ENCODE measurements around the gene SNRNP27.

SNRNP27 gene

DNA sequence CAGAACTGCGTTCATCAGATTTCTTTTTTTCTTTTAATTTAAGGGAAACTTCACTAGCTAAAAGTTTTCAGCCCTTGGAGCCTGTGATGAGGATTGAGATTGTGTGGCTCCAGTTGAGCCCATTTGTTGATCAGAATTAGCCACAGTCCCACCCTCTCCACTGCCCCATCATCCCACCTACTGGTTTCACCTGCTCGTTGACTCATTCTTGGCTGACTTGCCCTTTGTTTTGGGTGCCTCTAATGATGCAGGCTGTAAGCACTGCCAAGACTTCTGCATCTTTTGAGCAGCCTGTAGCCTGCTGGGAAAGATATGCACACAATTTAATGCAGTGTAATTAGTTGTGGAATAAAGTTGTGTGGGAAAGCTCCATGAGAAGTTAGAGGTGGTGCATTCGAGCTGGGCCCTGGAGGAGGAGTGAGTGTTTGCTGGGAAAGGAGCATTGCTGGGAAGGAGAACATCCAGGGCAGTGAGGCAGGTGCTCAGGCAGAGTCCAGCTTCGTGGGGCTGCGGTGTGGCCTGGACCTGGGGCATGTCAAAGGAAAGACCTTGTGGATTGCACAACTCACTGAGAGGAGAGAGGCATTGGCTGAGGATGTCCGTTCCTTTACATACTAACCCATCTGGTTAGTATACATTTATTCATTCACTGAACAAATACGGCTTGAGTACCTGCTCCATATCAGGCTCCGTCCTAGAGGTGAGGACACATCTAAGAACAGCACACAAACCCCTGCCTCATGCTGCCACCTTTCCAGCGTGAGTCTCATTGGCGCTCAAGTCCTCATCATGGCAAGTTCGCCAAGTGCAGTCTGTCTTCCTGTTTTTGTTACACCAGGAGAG, 49.5 kb downstream of the SNRNP27 start:
- no peak for DNase-seq (ENCODE audit: low read depth)
- H3K4me3 ChIP-seq (ENCODE audit: low read depth, low read length), result no peak overlapping the region
- TF ChIP-seq, protein P1, sequence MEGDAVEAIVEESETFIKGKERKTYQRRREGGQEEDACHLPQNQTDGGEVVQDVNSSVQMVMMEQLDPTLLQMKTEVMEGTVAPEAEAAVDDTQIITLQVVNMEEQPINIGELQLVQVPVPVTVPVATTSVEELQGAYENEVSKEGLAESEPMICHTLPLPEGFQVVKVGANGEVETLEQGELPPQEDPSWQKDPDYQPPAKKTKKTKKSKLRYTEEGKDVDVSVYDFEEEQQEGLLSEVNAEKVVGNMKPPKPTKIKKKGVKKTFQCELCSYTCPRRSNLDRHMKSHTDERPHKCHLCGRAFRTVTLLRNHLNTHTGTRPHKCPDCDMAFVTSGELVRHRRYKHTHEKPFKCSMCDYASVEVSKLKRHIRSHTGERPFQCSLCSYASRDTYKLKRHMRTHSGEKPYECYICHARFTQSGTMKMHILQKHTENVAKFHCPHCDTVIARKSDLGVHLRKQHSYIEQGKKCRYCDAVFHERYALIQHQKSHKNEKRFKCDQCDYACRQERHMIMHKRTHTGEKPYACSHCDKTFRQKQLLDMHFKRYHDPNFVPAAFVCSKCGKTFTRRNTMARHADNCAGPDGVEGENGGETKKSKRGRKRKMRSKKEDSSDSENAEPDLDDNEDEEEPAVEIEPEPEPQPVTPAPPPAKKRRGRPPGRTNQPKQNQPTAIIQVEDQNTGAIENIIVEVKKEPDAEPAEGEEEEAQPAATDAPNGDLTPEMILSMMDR (conservative IDR thresholded peaks at IDR 0.05; ENCODE audit: low read depth, low read length), result no peak

DNA sequence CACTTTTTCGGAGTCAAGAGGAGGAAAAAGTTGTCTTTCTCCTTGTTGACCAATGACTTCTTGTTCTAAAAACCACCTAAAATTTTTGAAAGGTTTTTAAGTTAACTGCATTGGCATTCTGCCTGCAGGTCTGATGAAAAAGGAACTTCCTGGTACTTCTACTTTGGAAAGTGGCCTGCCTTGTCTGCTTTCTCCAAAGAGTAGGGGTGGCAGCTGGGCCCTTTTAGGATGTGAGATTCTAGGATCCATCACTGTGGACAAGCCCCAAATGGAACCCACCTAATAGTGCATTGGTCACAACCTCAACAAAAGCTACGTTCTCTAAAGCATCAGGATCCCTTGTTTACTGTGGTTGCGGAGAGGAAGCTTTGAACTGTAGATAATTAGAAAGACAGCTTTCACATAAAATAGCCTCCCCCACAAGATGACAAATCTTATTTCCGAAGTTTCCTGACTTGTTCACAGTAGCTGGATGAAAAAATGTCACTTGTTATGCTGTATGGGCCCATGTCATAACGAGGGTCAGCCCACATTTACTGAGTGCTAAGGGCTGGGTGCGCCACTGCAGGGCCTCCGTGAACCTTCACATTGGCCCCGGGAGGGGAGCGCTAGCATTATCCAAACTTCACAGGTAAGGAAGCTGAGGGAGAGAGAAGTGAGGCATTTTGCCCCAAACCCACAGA, 50.2 kb downstream of the SNRNP27 start:
- no peak overlapping the region for H3K4me3 ChIP-seq (ENCODE audit: low read depth, low read length)

DNA sequence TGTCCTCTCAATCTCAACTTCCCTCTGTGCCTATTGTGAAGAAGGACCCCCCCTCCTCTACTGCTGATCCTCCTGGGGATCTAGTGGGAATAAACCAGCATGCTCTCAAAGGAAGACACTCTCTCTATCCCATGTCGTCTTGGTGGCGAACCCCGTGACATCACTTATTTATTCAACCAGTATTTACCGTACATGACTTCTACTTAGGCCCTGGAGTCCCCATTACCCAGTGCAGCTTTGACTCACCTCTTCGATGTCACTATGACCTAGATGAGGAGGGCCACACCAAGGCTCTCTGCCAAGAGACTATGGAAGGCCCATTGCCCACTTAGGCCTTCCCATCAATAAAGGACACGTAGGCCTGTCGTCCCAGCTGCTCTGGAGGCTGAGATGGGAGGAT, 51.0 kb downstream of the SNRNP27 start:
- no peak for DNase-seq (ENCODE audit: low read depth)
- H3K4me3 ChIP-seq (ENCODE audit: low read depth, low read length), result no peak overlapping the region
- TF ChIP-seq, protein P1 (conservative IDR thresholded peaks at IDR 0.05; ENCODE audit: low read depth, low read length), result no peak

More for the DNA sequence above, 50.2 kb downstream of the SNRNP27 start:
- TF ChIP-seq, protein P1 (conservative IDR thresholded peaks at IDR 0.05; ENCODE audit: low read depth, low read length), result no peak
- no peak for DNase-seq (ENCODE audit: low read depth)

DNA sequence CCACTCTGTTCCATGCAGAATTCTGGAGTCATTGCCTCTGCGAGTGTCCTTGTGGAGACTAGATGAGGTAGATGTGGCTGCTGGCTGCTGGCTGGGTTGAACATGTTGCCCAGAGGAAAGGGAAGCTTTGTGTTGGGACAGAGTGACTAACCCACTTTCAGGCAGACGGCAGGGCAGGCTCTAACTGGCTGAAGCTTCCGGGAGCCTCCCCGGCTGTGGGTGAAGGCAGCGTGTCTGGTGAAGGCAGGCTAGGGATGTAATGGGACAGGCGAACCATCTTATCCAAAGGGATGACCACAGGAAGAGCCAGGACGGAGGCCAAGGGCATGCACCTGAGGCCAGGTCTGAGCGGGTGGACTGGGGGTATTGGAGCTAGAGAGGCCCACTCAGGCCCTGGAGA, 51.7 kb downstream of the SNRNP27 start:
- DNase-seq (ENCODE audit: low read depth), result no peak
- TF ChIP-seq, protein P1 (conservative IDR thresholded peaks at IDR 0.05; ENCODE audit: low read depth, low read length), result no peak
- H3K4me3 ChIP-seq (ENCODE audit: low read depth, low read length), result no peak overlapping the region

DNA sequence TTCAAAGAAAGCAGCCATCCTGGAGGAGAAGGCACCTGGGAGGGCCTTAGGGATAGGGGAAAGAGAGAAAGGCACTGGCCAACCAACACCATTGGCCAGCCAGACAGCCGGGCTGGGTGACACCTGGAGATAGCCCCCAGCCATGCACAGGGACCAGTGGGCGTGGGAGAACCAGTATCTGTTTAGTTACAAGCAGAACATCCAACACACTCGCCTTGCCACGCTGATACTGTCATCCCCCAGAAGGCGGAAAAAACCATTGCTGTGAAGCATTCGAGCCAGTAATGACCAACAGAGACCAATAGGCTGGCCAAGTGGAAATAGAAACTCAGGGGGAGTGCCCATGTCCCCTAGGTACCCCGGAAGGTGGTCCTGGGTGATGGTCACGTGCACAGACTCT, 52.2 kb downstream of the SNRNP27 start:
- no peak overlapping the region for H3K4me3 ChIP-seq (ENCODE audit: low read depth, low read length)
- DNase-seq (ENCODE audit: low read depth), result no peak
- TF ChIP-seq, protein P1 (conservative IDR thresholded peaks at IDR 0.05; ENCODE audit: low read depth, low read length), result no peak

DNA sequence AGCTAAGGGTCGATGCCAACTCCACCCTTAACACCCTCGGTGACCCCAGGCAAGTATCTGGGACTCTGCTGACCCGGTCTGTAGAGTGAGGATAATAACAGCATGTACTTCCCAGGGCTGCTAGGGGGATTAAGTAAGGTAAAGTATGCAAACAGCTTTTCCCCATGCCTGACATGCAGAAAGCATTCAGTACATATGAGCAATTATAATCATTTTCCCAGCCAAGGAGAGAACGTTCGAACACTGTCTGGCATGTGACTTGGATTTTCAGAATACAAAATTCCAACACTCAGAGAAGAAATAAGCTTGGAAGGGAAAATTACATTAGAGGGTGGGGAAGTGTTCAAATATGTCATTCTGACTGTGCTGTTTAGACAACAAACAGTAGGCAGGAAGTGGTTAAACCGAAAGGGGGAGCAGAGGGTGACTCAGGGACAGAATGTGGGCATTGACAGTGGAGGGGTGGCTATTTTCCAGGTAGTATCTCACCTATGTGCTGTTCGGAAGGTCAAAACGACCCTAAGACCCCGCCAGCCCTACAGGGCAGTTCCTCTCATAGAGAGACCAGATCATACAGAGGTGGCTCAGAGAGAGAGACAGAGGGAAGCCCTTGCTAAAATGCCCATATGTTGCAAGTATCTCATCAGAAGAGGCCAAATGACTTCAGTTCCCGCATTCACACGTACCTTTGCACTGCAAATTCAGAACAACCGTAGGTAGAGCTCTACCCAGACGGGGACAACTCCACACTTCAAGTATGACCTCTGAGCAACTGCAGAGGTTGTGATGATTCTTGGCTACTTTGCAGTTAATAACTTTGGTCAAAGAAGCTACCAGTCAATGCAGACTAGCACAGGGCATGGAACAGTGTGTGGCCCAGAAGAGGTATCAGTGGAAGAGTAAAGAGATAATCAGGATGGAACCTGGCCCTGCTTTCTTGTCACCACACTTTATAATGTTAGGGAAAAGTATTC, 52.9 kb downstream of the SNRNP27 start:
- TF ChIP-seq, protein P1 (conservative IDR thresholded peaks at IDR 0.05; ENCODE audit: low read depth, low read length), result no peak
- H3K4me3 ChIP-seq (ENCODE audit: low read depth, low read length), result no peak overlapping the region
- DNase-seq (ENCODE audit: low read depth), result peak; percentile 49
